DOHH2 (cell line): ENCODE measurements around the gene ANKMY1.
A peak's percentile ranks its signal among the peaks of the same experiment; 100 is the strongest.

Experiments
- H3F3A ChIP-seq: fragments of 200-600 bp; sonication (generic), shearing (Covaris generic); 2 replicates; pipeline ENCODE4 v1.6.0; 2016; ENCODE audit warnings: antibody characterized with exemption, mild to moderate bottlenecking; ENCODE audit not compliant: control insufficient read depth, insufficient read depth
- H3K27ac ChIP-seq: fragments of 200-600 bp; sonication (generic); 2 replicates; pipeline ENCODE4 v1.5.1; 2014; ENCODE audit warnings: low read depth, mild to moderate bottlenecking, low read length, moderate library complexity
- H3K27me3 ChIP-seq: fragments of 200-600 bp; sonication (generic); 2 replicates; pipeline ENCODE4 v1.6.1; 2014; ENCODE audit warnings: mild to moderate bottlenecking, low read length, mixed read lengths; ENCODE audit not compliant: control insufficient read depth
- H3K36me3 ChIP-seq: fragments of 200-600 bp; sonication (generic); 2 replicates; pipeline ENCODE4 v1.6.1; 2014; ENCODE audit warnings: mild to moderate bottlenecking, low read length, moderate library complexity, mixed read lengths; ENCODE audit not compliant: control insufficient read depth
- H3K4me1 ChIP-seq: fragments of 200-600 bp; sonication (generic); 2 replicates; pipeline ENCODE4 v1.6.1; 2014; ENCODE audit warnings: mild to moderate bottlenecking, low read length, mixed read lengths; ENCODE audit not compliant: control insufficient read depth
- H3K4me2 ChIP-seq: fragments of 200-600 bp; sonication (generic); 2 replicates; pipeline ENCODE4 v1.6.0; 2014; ENCODE audit warnings: mild to moderate bottlenecking, low read length, moderate library complexity
- H3K4me3 ChIP-seq: fragments of 200-600 bp; sonication (generic); 2 replicates; pipeline ENCODE4 v1.5.1; 2014; ENCODE audit warnings: mild to moderate bottlenecking, low read length, mixed read lengths
- H3K79me2 ChIP-seq: fragments of 200-600 bp; sonication (generic); 2 replicates; pipeline ENCODE4 v1.6.1; 2014; ENCODE audit warnings: mild to moderate bottlenecking, low read length, mixed read lengths; ENCODE audit not compliant: control insufficient read depth
- H3K9me2 ChIP-seq: fragments of 200-600 bp; sonication (generic); replicated peaks from 2 replicates; pipeline ENCODE4 v1.6.1; 2014; ENCODE audit warnings: mild to moderate bottlenecking, low read length, mixed read lengths; ENCODE audit not compliant: control insufficient read depth
- H3K9me3 ChIP-seq: fragments of 200-600 bp; sonication (generic); 2 replicates; pipeline ENCODE4 v1.6.1; 2014; ENCODE audit warnings: antibody characterized with exemption, low read length, mixed read lengths; ENCODE audit not compliant: control insufficient read depth, insufficient read depth
- H4K20me1 ChIP-seq: fragments of 200-600 bp; sonication (generic); 2 replicates; pipeline ENCODE4 v1.6.0; 2014; ENCODE audit warnings: low read depth, mild to moderate bottlenecking, antibody characterized with exemption, low read length, moderate library complexity; ENCODE audit not compliant: control insufficient read depth, insufficient read depth
- EZH2phosphoT487 ChIP-seq: fragments of 200-600 bp; sonication (generic); IDR thresholded peaks from 2 replicates; pipeline ENCODE4 v1.6.1; 2017; ENCODE audit warnings: borderline replicate concordance, mild to moderate bottlenecking, antibody characterized with exemption, low read length, moderate library complexity, mixed read lengths
- TF ChIP-seq, protein P1 (sequence below): fragments of 200-600 bp; sonication (generic); IDR thresholded peaks from one replicate; pipeline ENCODE4 v1.5.1; 2014; ENCODE audit warnings: antibody characterized with exemption, mild to moderate bottlenecking, low read depth, low read length; ENCODE audit not compliant: poor library complexity, severe bottlenecking

The ANKMY1 gene

DNA sequence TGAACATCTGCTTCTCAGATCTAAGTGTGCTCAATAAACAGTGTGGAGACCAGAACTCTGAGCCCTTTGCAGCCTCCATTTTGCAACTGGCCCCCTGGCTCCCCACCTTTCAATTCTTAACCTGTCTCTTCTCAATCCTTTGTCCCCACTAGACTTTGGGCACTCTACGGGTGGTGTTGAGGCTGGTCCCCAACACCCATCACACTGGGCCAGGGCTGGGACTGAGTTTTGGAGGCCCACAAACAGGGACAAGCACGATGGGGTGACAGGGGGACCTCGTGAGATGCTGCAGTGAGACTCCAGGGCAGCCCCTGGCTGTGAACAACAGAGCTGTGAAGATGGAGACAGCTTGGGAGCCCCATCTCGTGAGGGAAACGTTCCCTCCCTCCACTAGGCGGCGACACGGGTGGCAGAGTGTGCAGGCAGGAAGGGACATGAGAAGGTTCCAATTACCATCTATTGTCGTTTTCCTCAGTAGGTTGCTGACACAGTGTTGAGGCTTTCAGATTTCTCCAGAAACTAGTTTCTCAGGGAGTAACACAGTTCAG, 1.2 kb downstream of the ANKMY1 start:
- no peaks in the 10 kb centered on the region for H3K27me3 ChIP-seq
- H3F3A ChIP-seq, result peaks cover 13% of the 10 kb centered on the region
- H3K9me3 ChIP-seq, result no peaks in the 10 kb centered on the region
- H3K36me3 ChIP-seq, result peaks cover 81% of the 10 kb centered on the region
- H3K9me2 ChIP-seq, result no peaks in the 10 kb centered on the region
- H3K79me2 ChIP-seq, result peaks cover 88% of the 10 kb centered on the region
- no peak overlapping the region for H3K27ac ChIP-seq
- H3K4me1 ChIP-seq, result peaks cover 36% of the 10 kb centered on the region
- TF ChIP-seq EZH2phosphoT487, result no peak
- TF ChIP-seq, protein P1, sequence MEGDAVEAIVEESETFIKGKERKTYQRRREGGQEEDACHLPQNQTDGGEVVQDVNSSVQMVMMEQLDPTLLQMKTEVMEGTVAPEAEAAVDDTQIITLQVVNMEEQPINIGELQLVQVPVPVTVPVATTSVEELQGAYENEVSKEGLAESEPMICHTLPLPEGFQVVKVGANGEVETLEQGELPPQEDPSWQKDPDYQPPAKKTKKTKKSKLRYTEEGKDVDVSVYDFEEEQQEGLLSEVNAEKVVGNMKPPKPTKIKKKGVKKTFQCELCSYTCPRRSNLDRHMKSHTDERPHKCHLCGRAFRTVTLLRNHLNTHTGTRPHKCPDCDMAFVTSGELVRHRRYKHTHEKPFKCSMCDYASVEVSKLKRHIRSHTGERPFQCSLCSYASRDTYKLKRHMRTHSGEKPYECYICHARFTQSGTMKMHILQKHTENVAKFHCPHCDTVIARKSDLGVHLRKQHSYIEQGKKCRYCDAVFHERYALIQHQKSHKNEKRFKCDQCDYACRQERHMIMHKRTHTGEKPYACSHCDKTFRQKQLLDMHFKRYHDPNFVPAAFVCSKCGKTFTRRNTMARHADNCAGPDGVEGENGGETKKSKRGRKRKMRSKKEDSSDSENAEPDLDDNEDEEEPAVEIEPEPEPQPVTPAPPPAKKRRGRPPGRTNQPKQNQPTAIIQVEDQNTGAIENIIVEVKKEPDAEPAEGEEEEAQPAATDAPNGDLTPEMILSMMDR, result peak; percentile 56
- no peaks in the 10 kb centered on the region for H4K20me1 ChIP-seq
- no peak overlapping the region for H3K4me3 ChIP-seq
- no peak overlapping the region for H3K4me2 ChIP-seq

DNA sequence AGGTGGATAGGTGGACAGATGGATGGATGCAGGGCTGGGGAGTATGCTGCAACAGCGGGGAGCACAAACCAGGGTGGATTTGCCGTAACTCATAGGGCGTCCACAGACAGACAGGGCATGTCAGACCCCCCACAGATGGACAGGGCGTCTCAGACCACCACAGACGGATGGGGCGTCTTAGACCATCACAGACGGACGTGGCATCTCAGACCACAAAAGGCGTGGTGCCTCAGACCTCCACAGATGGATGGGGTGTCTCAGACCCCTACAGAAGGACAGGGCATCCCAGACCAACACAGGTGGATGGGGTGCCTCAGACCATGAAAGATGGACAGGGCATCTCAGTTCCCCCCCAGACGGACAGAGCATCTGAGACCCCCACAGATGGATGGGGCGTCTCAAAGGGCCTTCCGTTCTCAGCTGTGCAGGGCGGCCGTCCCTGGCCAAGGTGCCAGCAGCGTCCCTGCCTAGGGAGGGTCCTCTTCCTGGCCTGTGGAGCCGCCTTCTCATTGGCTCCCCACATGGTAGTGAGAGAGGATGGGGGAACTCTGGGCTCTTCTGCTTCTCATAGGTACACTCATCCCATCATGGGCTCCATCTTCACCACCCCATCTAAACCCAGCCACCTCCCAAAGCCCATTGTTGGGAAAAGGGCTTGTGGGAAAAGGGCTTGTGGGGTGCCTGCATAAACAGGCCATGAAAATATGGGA, 2.1 kb downstream of the ANKMY1 start:
- H3K9me2 ChIP-seq, result no peaks in the 10 kb centered on the region
- H3K4me2 ChIP-seq, result no peak overlapping the region
- H3K27ac ChIP-seq, result no peak overlapping the region
- H3F3A ChIP-seq, result peaks cover 9% of the 10 kb centered on the region; the same call in 1 of the 2 replicates
- H3K4me1 ChIP-seq, result peaks cover 35% of the 10 kb centered on the region
- no peaks in the 10 kb centered on the region for H4K20me1 ChIP-seq
- H3K79me2 ChIP-seq, result peaks cover 91% of the 10 kb centered on the region
- TF ChIP-seq, protein P1, result no peak
- no peak for TF ChIP-seq EZH2phosphoT487
- peaks cover 85% of the 10 kb centered on the region for H3K36me3 ChIP-seq
- H3K9me3 ChIP-seq, result no peaks in the 10 kb centered on the region
- H3K27me3 ChIP-seq, result no peaks in the 10 kb centered on the region
- H3K4me3 ChIP-seq, result no peak overlapping the region

DNA sequence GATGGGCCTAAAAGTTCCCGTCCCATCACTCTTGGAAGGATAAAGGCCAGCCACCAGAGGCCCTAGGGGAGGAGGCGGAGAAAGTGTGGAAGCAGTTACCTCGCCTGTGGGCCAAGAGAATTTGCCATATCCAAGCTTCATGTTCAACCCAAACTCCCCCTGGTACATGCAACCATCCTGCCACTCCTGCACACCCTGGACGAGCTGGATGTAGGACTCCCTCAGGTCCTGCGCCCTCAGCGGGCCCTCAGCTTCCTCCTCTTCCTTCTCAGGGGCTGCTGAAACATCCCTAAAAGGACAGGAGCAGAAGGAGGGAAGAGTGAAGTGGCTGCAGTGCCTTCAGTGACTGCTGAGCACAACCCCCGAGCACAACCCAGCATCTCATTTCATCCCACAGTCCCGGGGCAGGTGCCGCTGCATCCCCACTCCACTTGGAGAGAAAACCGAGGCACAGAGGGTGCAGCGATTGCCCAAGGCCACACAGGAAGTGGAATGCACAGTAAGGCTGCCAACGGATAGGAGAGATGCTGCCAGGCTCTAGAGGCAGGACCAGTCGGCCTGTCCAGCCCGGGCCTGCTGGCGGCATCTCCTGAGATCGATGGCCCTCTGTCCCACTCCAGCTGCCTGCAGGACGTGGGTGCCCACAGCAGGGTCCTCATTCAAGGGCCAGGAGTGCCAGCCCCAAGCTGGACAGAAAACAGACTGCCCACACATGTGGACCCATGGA, 2.9 kb downstream of the ANKMY1 start:
- Histone ChIP-seq H3K36me3 (peaks cover 84% of the 10 kb centered on the region), H3K9me2 (no peaks in the 10 kb centered on the region), H3K9me3 (no peaks in the 10 kb centered on the region), H3K79me2 (peaks cover 88% of the 10 kb centered on the region), H3F3A (peaks cover 9% of the 10 kb centered on the region; the same call in 1 of the 2 replicates), H3K4me2 (no peak overlapping the region), H3K27ac (no peak overlapping the region), H3K4me1 (peaks cover 34% of the 10 kb centered on the region), H3K27me3 (no peaks in the 10 kb centered on the region), H4K20me1 (no peaks in the 10 kb centered on the region), H3K4me3 (no peak overlapping the region)
- TF ChIP-seq, protein P1, result no peak
- TF ChIP-seq EZH2phosphoT487, result no peak
